HG03460 (cell line): ENCODE data around the gene CEP41.

ENCODE experiments used
- ATAC-seq: cut with Tn5 transposase; IDR thresholded peaks from one replicate; pipeline ENCODE4 v1.9.1; 2021; ENCODE audit not compliant: unreplicated experiment

The CEP41 gene

GRCh38 chr7:130440527-130441365, at the start of gene CEP41:
Gene CEP41 (minus strand): TSS chr7:130441016. CDS start chr7:130440966, 50 bp downstream.
- ATAC-seq = peak; percentile 99

- no peak for ATAC-seq
Measured at GRCh38 chr7:130490311-130490791, 49.5 kb upstream of the CEP41 start.

GRCh38 chr7:130489140-130489983, 48.5 kb upstream of the CEP41 start:
- ATAC-seq = no peak

- ATAC-seq = no peak
Measured at GRCh38 chr7:130488392-130489139, 47.8 kb upstream of the CEP41 start.

- no peak for ATAC-seq
Measured at GRCh38 chr7:130486954-130487436, 46.2 kb upstream of the CEP41 start.

GRCh38 chr7:130486114-130486953, 45.5 kb upstream of the CEP41 start:
- ATAC-seq = no peak

GRCh38 chr7:130485734-130486113, 44.9 kb upstream of the CEP41 start:
- ATAC-seq = no peak

- no peak for ATAC-seq
Measured at GRCh38 chr7:130483031-130483430, 42.2 kb upstream of the CEP41 start.

- no peak for ATAC-seq
Measured at GRCh38 chr7:130481898-130482297, 41.1 kb upstream of the CEP41 start.

- ATAC-seq = no peak
Measured at GRCh38 chr7:130479716-130480400, 39.0 kb upstream of the CEP41 start.

GRCh38 chr7:130478991-130479390, 38.2 kb upstream of the CEP41 start:
- ATAC-seq = no peak

- no peak for ATAC-seq
Measured at GRCh38 chr7:130476297-130477150, 35.7 kb upstream of the CEP41 start.

GRCh38 chr7:130475776-130476175, 35.0 kb upstream of the CEP41 start:
- no peak for ATAC-seq

GRCh38 chr7:130473876-130474275, 33.1 kb upstream of the CEP41 start:
- no peak for ATAC-seq

GRCh38 chr7:130473289-130473688, 32.5 kb upstream of the CEP41 start:
- no peak for ATAC-seq

- ATAC-seq = no peak
Measured at GRCh38 chr7:130471974-130472373, 31.2 kb upstream of the CEP41 start.

- no peak for ATAC-seq
Measured at GRCh38 chr7:130468612-130469011, 27.8 kb upstream of the CEP41 start.

- ATAC-seq = no peak
Measured at GRCh38 chr7:130463553-130464434, 23.0 kb upstream of the CEP41 start.
